ENCODE results near the gene CACFD1. TPM values are rescaled to one million over a fixed set of nuclear protein-coding genes. Genes with fewer than 3 reads are reported as not detected.

Gene CACFD1
- total and polyA plus RNA-seq, 7 donors, result 6.7 to 44.6 (median 13.4) TPM

DNA sequence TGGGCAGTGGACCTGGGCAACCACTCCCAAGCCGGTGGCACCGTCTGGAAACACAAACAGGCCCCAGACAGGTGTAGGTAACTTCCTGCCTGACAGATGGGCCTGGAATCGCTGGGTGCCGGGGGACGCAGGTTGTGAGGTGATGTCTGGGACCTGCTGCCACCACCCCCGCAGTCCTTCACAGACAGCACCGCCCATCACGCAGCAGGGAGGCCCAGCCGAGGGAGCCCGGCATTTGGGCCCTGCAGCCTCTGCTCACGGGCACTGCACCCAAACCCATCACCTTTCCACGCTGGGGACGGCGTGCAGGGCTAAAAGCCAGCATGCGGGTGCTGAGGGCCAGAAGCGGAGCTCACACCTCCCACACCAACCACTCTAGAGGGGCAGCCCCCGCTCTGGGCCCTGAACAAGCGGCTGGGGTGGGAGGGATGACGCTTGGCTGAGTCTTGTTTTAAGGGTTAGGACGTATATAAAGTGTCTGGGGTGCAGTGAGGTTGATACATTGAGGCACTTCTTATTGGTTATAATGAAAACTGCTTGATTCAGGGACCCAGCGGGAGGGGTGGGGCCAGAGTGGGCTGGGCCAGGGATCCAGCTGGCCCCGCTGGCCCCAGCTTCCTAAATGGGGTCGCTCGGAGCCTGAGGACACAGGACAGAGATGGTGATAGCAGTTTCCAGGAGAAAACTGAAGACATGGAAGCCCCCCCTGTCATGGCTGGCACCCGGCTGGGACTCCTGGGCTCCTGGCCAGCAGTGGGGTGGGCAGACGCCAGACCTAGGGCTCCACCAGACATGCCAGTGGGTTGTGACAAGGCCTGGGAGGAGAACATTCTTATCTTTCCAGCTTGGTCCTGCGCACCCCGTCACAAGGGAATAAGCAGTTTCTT is 53.7 kb downstream of the CACFD1 start:
- TF ChIP-seq EP300 (IDR thresholded peaks at IDR 0.05), result no peak
- Histone ChIP-seq H3K36me3 (no peaks in the 10 kb centered on the region), H3K27me3 (peaks cover 0 to 12% (median 7%) of the 10 kb centered on the region in 3 donors), H3K4me1 (peaks cover 0 to 17% (median 13%) of the 10 kb centered on the region in 4 donors), H3K27ac (no peak overlapping the region), H3K4me3 (no peak overlapping the region), H3K9me3 (no peaks in the 10 kb centered on the region)
- WGBS, 2 donors, result 72 to 80% methylated on average over 28 of the region's 28 CpGs
- DNase-seq, result no peak
- intact Hi-C loops (cut with DNase I), result no loop called here

DNA sequence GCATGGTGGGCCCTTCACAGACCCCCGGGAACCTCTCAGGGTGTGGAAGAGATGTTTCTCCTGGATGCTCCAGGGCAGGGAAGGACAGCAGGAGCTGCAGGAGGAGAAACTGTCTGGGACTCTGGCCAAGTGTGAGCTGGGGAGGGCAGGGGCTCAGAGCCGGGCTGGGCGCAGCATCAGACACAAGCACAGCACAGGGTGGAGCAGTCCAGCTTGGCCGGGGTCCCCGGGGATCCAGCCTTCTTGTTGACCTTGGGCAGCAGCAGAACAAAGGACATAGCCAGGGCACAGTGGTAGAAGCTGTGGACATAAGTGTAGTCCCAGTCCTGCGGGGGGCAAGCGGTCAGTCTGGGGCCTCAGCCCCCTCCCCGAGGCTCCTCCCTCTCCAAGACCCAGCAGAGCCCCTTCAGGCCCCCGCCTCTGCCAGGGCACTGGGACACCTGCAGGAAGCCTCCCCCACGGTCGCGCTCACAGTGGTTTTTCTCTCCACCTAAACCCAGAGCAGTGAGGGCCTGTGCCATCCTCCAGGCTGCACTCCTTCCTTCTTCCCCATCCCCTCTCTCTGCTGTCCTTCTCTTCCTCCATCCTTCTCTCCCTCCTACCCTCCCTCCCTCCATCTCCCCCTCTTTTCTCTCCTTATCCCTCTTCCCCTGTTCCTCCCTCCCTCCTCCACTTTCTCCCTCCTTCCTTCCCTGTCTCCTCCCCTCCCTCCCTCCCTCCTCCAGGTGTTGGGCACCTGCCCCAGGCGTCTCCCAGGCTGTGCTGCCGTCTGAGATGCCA is 54.9 kb downstream of the CACFD1 start:
- intact Hi-C loops (cut with DNase I), result no loop called here
- Histone ChIP-seq H3K4me3 (no peak overlapping the region), H3K36me3 (no peaks in the 10 kb centered on the region), H3K27me3 (peaks cover 0 to 12% (median 7%) of the 10 kb centered on the region in 3 donors), H3K4me1 (peaks cover 0 to 9% (median 6%) of the 10 kb centered on the region in 4 donors), H3K27ac (no peak overlapping the region), H3K9me3 (no peaks in the 10 kb centered on the region)
- WGBS, 2 donors, result 32 to 47% methylated on average over 14 of the region's 14 CpGs
- TF ChIP-seq, protein P1, sequence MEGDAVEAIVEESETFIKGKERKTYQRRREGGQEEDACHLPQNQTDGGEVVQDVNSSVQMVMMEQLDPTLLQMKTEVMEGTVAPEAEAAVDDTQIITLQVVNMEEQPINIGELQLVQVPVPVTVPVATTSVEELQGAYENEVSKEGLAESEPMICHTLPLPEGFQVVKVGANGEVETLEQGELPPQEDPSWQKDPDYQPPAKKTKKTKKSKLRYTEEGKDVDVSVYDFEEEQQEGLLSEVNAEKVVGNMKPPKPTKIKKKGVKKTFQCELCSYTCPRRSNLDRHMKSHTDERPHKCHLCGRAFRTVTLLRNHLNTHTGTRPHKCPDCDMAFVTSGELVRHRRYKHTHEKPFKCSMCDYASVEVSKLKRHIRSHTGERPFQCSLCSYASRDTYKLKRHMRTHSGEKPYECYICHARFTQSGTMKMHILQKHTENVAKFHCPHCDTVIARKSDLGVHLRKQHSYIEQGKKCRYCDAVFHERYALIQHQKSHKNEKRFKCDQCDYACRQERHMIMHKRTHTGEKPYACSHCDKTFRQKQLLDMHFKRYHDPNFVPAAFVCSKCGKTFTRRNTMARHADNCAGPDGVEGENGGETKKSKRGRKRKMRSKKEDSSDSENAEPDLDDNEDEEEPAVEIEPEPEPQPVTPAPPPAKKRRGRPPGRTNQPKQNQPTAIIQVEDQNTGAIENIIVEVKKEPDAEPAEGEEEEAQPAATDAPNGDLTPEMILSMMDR (IDR thresholded peaks at IDR 0.05), result no peak
- TF ChIP-seq POLR2AphosphoS5 (IDR thresholded peaks at IDR 0.05), result no peak
- no peak for TF ChIP-seq POLR2A (IDR thresholded peaks at IDR 0.05)
- TF ChIP-seq EP300 (IDR thresholded peaks at IDR 0.05), result no peak
- DNase-seq, result no peak

DNA sequence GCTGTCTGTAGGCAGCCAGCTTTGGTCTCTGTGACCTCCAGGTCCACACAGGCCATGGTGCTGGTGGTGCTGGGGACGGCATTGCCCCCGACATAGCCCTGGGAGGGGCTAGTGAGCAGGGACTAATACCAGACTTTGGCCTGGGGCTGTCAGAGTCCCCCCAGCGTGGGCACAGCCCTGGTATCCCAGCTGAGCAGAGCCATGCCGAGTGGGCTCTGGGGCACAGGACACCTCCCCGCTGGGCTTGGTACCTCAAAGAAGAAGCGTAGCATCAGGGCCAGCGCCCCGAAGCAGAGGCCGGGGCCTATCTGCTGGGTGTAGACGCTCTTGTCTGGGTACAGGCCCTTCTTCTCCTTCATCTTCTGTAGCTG is 55.4 kb downstream of the CACFD1 start:
- H3K27me3 ChIP-seq, result peaks cover 0 to 12% (median 7%) of the 10 kb centered on the region in 3 donors
- peaks cover 0 to 5% (median 2%) of the 10 kb centered on the region in 4 donors for H3K4me1 ChIP-seq
- no peaks in the 10 kb centered on the region for H3K9me3 ChIP-seq
- no peak for TF ChIP-seq POLR2AphosphoS5 (IDR thresholded peaks at IDR 0.05)
- TF ChIP-seq EP300 (IDR thresholded peaks at IDR 0.05), result no peak
- no peak for TF ChIP-seq POLR2A (IDR thresholded peaks at IDR 0.05)
- TF ChIP-seq, protein P1 (IDR thresholded peaks at IDR 0.05), result no peak
- WGBS, 2 donors, result 79 to 90% methylated on average over 10 of the region's 10 CpGs
- no peak overlapping the region for H3K4me3 ChIP-seq
- no peaks in the 10 kb centered on the region for H3K36me3 ChIP-seq
- no peak for DNase-seq
- no peak overlapping the region for H3K27ac ChIP-seq
- intact Hi-C loops (cut with DNase I), result no loop called here

DNA sequence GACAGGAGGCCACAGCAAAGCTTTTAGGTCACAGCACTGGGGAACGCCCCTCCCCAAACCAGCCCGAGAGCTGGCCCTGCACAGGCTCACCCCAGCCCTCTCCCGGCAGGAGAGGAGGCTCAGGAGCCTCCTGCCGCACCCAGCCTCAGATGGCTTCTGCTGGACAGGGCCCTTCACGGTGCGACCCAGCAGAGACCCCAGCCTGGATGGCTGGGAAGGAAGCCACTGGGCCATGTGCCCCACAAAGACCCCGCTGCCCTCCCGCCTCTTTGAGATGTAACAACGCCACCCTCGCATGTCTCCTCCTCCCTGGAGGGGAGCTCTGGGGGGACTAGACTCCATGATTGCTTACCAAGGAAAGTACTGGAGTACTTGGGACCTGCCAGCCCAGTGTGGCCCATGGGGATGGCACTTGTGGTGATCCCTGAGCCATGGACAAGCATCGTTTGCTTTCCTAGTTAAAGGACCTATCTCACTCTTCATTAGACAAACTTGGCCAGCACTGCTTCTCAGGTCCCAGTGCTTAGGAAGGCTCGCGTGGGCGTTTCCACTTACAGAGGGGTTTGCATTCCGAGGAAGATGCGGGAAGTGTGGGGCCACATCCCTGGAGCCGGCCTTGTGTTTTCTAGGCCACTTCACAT is 56.0 kb downstream of the CACFD1 start:
- no peak overlapping the region for H3K4me3 ChIP-seq
- peaks cover 0 to 12% (median 7%) of the 10 kb centered on the region in 3 donors for H3K27me3 ChIP-seq
- TF ChIP-seq POLR2A (IDR thresholded peaks at IDR 0.05) (no peak), EP300 (IDR thresholded peaks at IDR 0.05) (no peak), POLR2AphosphoS5 (IDR thresholded peaks at IDR 0.05) (no peak)
- TF ChIP-seq, protein P1 (IDR thresholded peaks at IDR 0.05), result no peak
- H3K9me3 ChIP-seq, result no peaks in the 10 kb centered on the region
- no peak overlapping the region for H3K27ac ChIP-seq
- peaks cover 0 to 5% (median 2%) of the 10 kb centered on the region in 4 donors for H3K4me1 ChIP-seq
- intact Hi-C loops (cut with DNase I), result no loop called here
- DNase-seq, result no peak
- H3K36me3 ChIP-seq, result no peaks in the 10 kb centered on the region
- 92% methylated on average over 17 of the region's 17 CpGs for WGBS, 2 donors

Measured in sigmoid colon (tissue), 7 donors.